Stimulated activated CD4-positive, alpha-beta T cell treated with anti-CD3 and anti-CD28 coated beads, Interleukin-1b, Interleukin-23, amount 100 ng/mL, for 48 hours (primary cell): ENCODE results near the gene SPTBN1.

ENCODE experiments used
- DNase-seq: peaks from one replicate; pipeline ENCODE4 v3.0.0-alpha.2; 2020

Gene SPTBN1

GRCh38 chr2:54455563-54456361 lies at the start of gene SPTBN1:
SPTBN1 (plus strand) TSS chr2:54456327; CDS start chr2:54526419, 70,092 bp downstream.
- no peak for DNase-seq

GRCh38 chr2:54407693-54408092 lies 48.4 kb upstream of the SPTBN1 start:
- DNase-seq, result no peak

- no peak for DNase-seq
Measured at GRCh38 chr2:54408288-54408687, 47.8 kb upstream of the SPTBN1 start.

GRCh38 chr2:54409752-54410151 lies 46.4 kb upstream of the SPTBN1 start:
- DNase-seq, result no peak

GRCh38 chr2:54411801-54412354 lies 44.2 kb upstream of the SPTBN1 start:
- DNase-seq, result no peak

- no peak for DNase-seq
Measured at GRCh38 chr2:54416166-54416813, 39.8 kb upstream of the SPTBN1 start.

GRCh38 chr2:54416938-54417337 lies 39.2 kb upstream of the SPTBN1 start:
- DNase-seq, result no peak

- DNase-seq, result no peak
Measured at GRCh38 chr2:54417577-54417976, 38.5 kb upstream of the SPTBN1 start.

- no peak for DNase-seq
Measured at GRCh38 chr2:54419388-54419787, 36.7 kb upstream of the SPTBN1 start.

GRCh38 chr2:54419855-54420523 lies 36.1 kb upstream of the SPTBN1 start:
- DNase-seq, result no peak

GRCh38 chr2:54420524-54421172 lies 35.5 kb upstream of the SPTBN1 start:
- DNase-seq, result no peak

- DNase-seq, result peak; percentile 41
Measured at GRCh38 chr2:54422072-54422581, 34.0 kb upstream of the SPTBN1 start.

GRCh38 chr2:54423213-54423612 lies 32.9 kb upstream of the SPTBN1 start:
- no peak for DNase-seq

- DNase-seq, result no peak
Measured at GRCh38 chr2:54424555-54425163, 31.5 kb upstream of the SPTBN1 start.

GRCh38 chr2:54428108-54428831 lies 27.9 kb upstream of the SPTBN1 start:
- DNase-seq, result no peak

- no peak for DNase-seq
Measured at GRCh38 chr2:54429054-54429453, 27.1 kb upstream of the SPTBN1 start.

GRCh38 chr2:54429811-54430551 lies 26.1 kb upstream of the SPTBN1 start:
- DNase-seq, result no peak

GRCh38 chr2:54430649-54431048 lies 25.5 kb upstream of the SPTBN1 start:
- DNase-seq, result no peak

GRCh38 chr2:54432251-54433015 lies 23.7 kb upstream of the SPTBN1 start:
- no peak for DNase-seq

- DNase-seq, result no peak
Measured at GRCh38 chr2:54434229-54434628, 21.9 kb upstream of the SPTBN1 start.
